ENCODE data around the gene TMEM263.

DNA sequence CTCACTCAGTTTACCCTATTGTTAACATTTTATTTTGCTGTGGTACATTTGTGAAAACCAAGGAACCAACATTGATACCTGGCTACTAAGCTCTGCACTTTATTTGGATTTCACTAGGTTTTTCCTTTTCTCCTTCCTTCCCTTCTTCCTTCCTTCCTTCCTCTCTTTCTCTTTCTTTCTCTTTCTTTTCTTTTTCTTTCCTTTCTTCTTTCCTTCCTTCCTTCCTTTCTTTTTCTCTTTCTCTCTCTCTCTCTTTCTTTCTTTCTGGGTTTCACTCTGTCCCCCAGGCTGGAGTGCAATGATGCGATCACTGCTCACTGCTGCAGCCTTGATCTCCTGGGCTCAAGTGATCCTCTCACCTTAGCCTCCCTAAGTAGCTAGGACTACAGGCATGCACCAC lies 29.1 kb upstream of the TMEM263 start:
- TF ChIP-seq, protein P1, sequence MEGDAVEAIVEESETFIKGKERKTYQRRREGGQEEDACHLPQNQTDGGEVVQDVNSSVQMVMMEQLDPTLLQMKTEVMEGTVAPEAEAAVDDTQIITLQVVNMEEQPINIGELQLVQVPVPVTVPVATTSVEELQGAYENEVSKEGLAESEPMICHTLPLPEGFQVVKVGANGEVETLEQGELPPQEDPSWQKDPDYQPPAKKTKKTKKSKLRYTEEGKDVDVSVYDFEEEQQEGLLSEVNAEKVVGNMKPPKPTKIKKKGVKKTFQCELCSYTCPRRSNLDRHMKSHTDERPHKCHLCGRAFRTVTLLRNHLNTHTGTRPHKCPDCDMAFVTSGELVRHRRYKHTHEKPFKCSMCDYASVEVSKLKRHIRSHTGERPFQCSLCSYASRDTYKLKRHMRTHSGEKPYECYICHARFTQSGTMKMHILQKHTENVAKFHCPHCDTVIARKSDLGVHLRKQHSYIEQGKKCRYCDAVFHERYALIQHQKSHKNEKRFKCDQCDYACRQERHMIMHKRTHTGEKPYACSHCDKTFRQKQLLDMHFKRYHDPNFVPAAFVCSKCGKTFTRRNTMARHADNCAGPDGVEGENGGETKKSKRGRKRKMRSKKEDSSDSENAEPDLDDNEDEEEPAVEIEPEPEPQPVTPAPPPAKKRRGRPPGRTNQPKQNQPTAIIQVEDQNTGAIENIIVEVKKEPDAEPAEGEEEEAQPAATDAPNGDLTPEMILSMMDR (IDR thresholded peaks at IDR 0.05; ENCODE audit: poor library complexity, severe bottlenecking), result no peak
- no peak for TF ChIP-seq EZH2 (IDR thresholded peaks at IDR 0.05; ENCODE audit: borderline replicate concordance, insufficient read depth, low read length, poor library complexity, severe bottlenecking)
- TF ChIP-seq RAD21 (conservative IDR thresholded peaks at IDR 0.05), result no peak
- no peak for TF ChIP-seq EP300 (conservative IDR thresholded peaks at IDR 0.05; ENCODE audit: poor library complexity, severe bottlenecking)
- TF ChIP-seq TAF1 (IDR thresholded peaks at IDR 0.05; ENCODE audit: low read depth), result no peak
- TF ChIP-seq POLR2AphosphoS5 (IDR thresholded peaks at IDR 0.05), result no peak
